ENCODE measurements around the gene AP1G1.

DNA sequence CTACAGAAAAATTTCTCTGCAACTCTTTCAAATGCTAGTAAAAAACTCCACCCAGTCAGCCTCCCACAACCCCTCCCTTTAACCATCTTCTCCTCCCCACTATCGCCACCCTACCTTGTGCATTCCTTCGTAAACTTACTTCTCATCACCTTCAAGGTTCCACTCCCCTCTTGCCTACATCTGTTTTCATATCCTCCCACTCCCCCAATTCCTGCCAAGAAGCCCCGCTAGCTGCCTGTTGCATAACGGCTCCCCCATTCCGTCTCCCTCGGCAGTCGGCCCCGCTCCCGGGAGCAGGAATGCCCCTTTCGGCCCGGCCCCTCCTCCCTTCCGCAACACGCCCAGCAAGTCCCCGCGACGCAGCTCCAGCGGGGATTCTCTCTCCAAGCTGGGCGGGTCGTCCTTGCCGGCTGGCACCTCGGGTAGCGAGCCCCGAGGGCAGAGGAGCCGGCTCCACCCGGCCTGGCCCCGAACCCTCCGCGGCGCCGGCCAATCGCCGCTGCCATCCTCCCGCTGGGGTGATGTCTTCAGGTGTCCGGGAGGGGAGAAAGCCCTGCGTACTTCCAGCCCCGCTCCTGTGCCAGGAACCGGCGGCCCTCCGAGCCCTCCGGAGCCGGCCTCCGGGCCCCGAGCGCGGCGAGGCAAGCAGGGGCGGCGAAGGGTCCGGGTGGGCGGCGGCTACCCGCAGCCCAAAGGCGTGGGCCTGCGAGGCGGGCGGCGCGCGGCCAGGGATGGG, 85.7 kb downstream of the AP1G1 start:
- TF ChIP-seq POLR2A (IDR thresholded peaks at IDR 0.05; ENCODE audit: low read length): no peak
- no peak for TF ChIP-seq GATA1 (IDR thresholded peaks at IDR 0.05; ENCODE audit: low read depth, low read length)

Measured in erythroblast (primary cell).